H1 (cell line): ENCODE data around the gene SPRYD3. TPM values are rescaled to one million over a fixed set of nuclear protein-coding genes. Genes with fewer than 3 reads are reported as not detected.
A peak's percentile ranks its signal among the peaks of the same experiment; 100 is the strongest.

Experiments
- CTCF ChIA-PET: fragments of 300-600 bp; sonication (Branson Sonifier 250); formaldehyde crosslinking; loops from one replicate; lab custom pipeline; 2021; ENCODE audit not compliant: partially characterized antibody; lab: Charles Lee
- POLR2A ChIA-PET: fragments of 300-600 bp; sonication (Branson Sonifier 250); formaldehyde crosslinking; loops from one replicate; lab custom pipeline; 2021; ENCODE audit warnings: inconsistent platforms; ENCODE audit not compliant: partially characterized antibody; lab: Charles Lee
- DNase-seq, 2 experiments: peaks; one replicate each; pipeline versions ENCODE4 v3.0.0 to v3.0.0-alpha.2; 2010 to 2022; ENCODE audit warnings: low spot score in 2 of 2, low read depth in 1 of 2, mixed read lengths in 1 of 2
- FAIRE-seq: peaks from 2 replicates; lab custom pipeline; 2011; peaks lifted over from hg19 to GRCh38; lab: Jason Lieb, UNC
- H2AFZ ChIP-seq: 2 replicates; pipeline ENCODE4 v1.8.1; 2012; ENCODE audit warnings: low read length, inconsistent platforms
- H2AK5ac ChIP-seq: 2 replicates; pipeline ENCODE4 v1.6.1; 2013; ENCODE audit warnings: low read depth, low read length
- H2BK120ac ChIP-seq: replicated peaks from 2 replicates; pipeline ENCODE3; 2013; ENCODE audit warnings: low read depth, low read length, inconsistent platforms
- H2BK12ac ChIP-seq: 2 replicates; pipeline ENCODE4 v1.6.1; 2013; ENCODE audit warnings: low read depth, low read length
- H2BK15ac ChIP-seq: 2 replicates; pipeline ENCODE4 v1.6.1; 2013; ENCODE audit warnings: low read length
- H2BK20ac ChIP-seq: 2 replicates; pipeline ENCODE4 v1.6.1; 2013; ENCODE audit warnings: low read length
- H2BK5ac ChIP-seq: 2 replicates; pipeline ENCODE4 v1.6.1; 2013; ENCODE audit warnings: low read depth, low read length
- H3K14ac ChIP-seq: 2 replicates; pipeline ENCODE4 v1.6.1; 2013; ENCODE audit warnings: inconsistent platforms; ENCODE audit not compliant: insufficient read length
- H3K18ac ChIP-seq: 2 replicates; pipeline ENCODE4 v1.6.1; 2013; ENCODE audit warnings: low read length; ENCODE audit errors: extremely low read depth
- H3K23ac ChIP-seq: 2 replicates; pipeline ENCODE4 v1.6.1; 2013; ENCODE audit warnings: inconsistent platforms; ENCODE audit not compliant: insufficient read length
- H3K23me2 ChIP-seq: 2 replicates; pipeline ENCODE4 v1.6.1; 2013; ENCODE audit warnings: low read depth, low read length
- H3K27ac ChIP-seq: 2 replicates; pipeline ENCODE4 v1.6.1; 2011; ENCODE audit warnings: low read depth, low read length, inconsistent platforms
- H3K27me3 ChIP-seq, 4 experiments: replicated peaks in 1 of 4; 1 replicate in 1 of 4; 2 replicates in 3 of 4; pipeline versions ENCODE4 v1.6.1 to v1.8.1; 2011 to 2013; ENCODE audit warnings: low read length in 3 of 4, mild to moderate bottlenecking in 3 of 4, inconsistent platforms in 2 of 4, mixed read lengths in 2 of 4, moderate library complexity in 1 of 4; ENCODE audit not compliant: control insufficient read depth in 3 of 4, insufficient read depth in 3 of 4; ENCODE audit errors: extremely low read depth in 1 of 4
- H3K36me3 ChIP-seq, 4 experiments: 2 replicates each; pipeline versions ENCODE4 v1.6.1 to v1.8.1; 2011 to 2013; ENCODE audit warnings: mild to moderate bottlenecking in 4 of 4, low read length in 3 of 4, moderate library complexity in 2 of 4, control low read depth in 1 of 4, inconsistent platforms in 1 of 4; ENCODE audit not compliant: insufficient read depth in 4 of 4, control insufficient read depth in 2 of 4
- H3K4ac ChIP-seq: replicated peaks from 2 replicates; pipeline ENCODE3; 2013; ENCODE audit warnings: low read length, low read depth, mixed read lengths, inconsistent platforms; ENCODE audit not compliant: insufficient read length
- H3K4me1 ChIP-seq, 4 experiments: replicated peaks in 1 of 4; 1 replicate in 1 of 4; 2 replicates in 3 of 4; pipeline versions ENCODE4 v1.6.1 to v1.8.1; 2011 to 2013; ENCODE audit warnings: low read length in 3 of 4, inconsistent platforms in 2 of 4, mixed read lengths in 1 of 4; ENCODE audit not compliant: insufficient read depth in 4 of 4, control insufficient read depth in 3 of 4
- H3K4me2 ChIP-seq, 2 experiments: 2 replicates each; pipeline versions ENCODE4 v1.6.1 to v1.8.1; 2011 to 2013; ENCODE audit warnings: low read depth in 2 of 2, low read length in 2 of 2, control low read depth in 1 of 2, inconsistent platforms in 1 of 2, mild to moderate bottlenecking in 1 of 2; ENCODE audit not compliant: insufficient read depth in 1 of 2
- H3K4me3 ChIP-seq, 4 experiments: fragments of 200-600, 300-600 bp in 1 of 4; sonication (generic), shearing (Covaris generic), sonication (Bioruptor Twin) in 1 of 4; 2 replicates each; pipeline versions ENCODE4 v1.5.1 to v1.8.1; 2011 to 2016; ENCODE audit warnings: low read length in 4 of 4, low read depth in 3 of 4, control low read depth in 2 of 4, inconsistent platforms in 2 of 4, mild to moderate bottlenecking in 2 of 4, mixed read lengths in 1 of 4, moderate library complexity in 1 of 4; ENCODE audit not compliant: insufficient read depth in 2 of 4; ENCODE audit errors: extremely low read depth in 1 of 4
- H3K56ac ChIP-seq: replicated peaks from 2 replicates; pipeline ENCODE3; 2013; ENCODE audit warnings: low read depth, mild to moderate bottlenecking, mixed read lengths, low read length, inconsistent platforms; ENCODE audit not compliant: insufficient read length
- H3K79me1 ChIP-seq: 2 replicates; pipeline ENCODE4 v1.6.1; 2013; ENCODE audit warnings: low read depth, low read length, control low read depth
- H3K79me2 ChIP-seq, 2 experiments: 2 replicates each; pipeline versions ENCODE4 v1.6.1 to v1.8.1; 2012 to 2013; ENCODE audit warnings: low read length in 2 of 2, mild to moderate bottlenecking in 2 of 2, inconsistent platforms in 1 of 2; ENCODE audit not compliant: insufficient read depth in 2 of 2, control insufficient read depth in 1 of 2
- H3K9ac ChIP-seq, 4 experiments: replicated peaks in 1 of 4; 1 replicate in 1 of 4; 2 replicates in 3 of 4; pipeline versions ENCODE4 v1.6.1 to v1.8.1; 2011 to 2013; ENCODE audit warnings: low read depth in 3 of 4, low read length in 3 of 4, control low read depth in 2 of 4, mild to moderate bottlenecking in 2 of 4, moderate library complexity in 2 of 4, inconsistent platforms in 1 of 4; ENCODE audit errors: extremely low read depth in 1 of 4
- H3K9me3 ChIP-seq, 2 experiments: 2 replicates each; pipeline versions ENCODE4 v1.6.1 to v1.8.1; 2012 to 2013; ENCODE audit warnings: mild to moderate bottlenecking in 2 of 2, moderate library complexity in 2 of 2, control low read depth in 1 of 2, inconsistent platforms in 1 of 2, low read depth in 1 of 2, low read length in 1 of 2, mixed read lengths in 1 of 2; ENCODE audit not compliant: insufficient read depth in 2 of 2
- H4K20me1 ChIP-seq, 2 experiments: replicated peaks in 1 of 2; 2 replicates each; pipeline versions ENCODE3 to v1.8.1; 2011 to 2013; ENCODE audit warnings: inconsistent platforms in 2 of 2, low read length in 2 of 2, mild to moderate bottlenecking in 1 of 2; ENCODE audit not compliant: insufficient read depth in 2 of 2, control insufficient read depth in 1 of 2
- H4K5ac ChIP-seq: 2 replicates; pipeline ENCODE4 v1.6.1; 2013; ENCODE audit warnings: low read length, low read depth, mixed read lengths, inconsistent platforms; ENCODE audit not compliant: insufficient read length
- H4K8ac ChIP-seq: 2 replicates; pipeline ENCODE4 v1.8.0; 2013; ENCODE audit warnings: mild to moderate bottlenecking, moderate library complexity, low read length, inconsistent platforms; ENCODE audit not compliant: insufficient read depth; ENCODE audit errors: extremely low read depth
- H4K91ac ChIP-seq: replicated peaks from 2 replicates; pipeline ENCODE3; 2013; ENCODE audit warnings: low read length, mixed read lengths, inconsistent platforms; ENCODE audit not compliant: insufficient read length
- BCL11A ChIP-seq, 2 experiments: IDR thresholded peaks; one replicate each; pipeline ENCODE4 v1.6.1; 2011; ENCODE audit warnings: low read depth in 2 of 2, low read length in 2 of 2, mild to moderate bottlenecking in 2 of 2
- CEBPB ChIP-seq: IDR thresholded peaks from 2 replicates; pipeline ENCODE4 v1.6.1; 2012; ENCODE audit warnings: low read depth, low read length
- CREB1 ChIP-seq: IDR thresholded peaks from 2 replicates; pipeline ENCODE4 v1.6.1; 2012; ENCODE audit warnings: inconsistent platforms
- CTBP2 ChIP-seq: IDR thresholded peaks from 2 replicates; pipeline ENCODE4 v1.7.0; 2011; ENCODE audit warnings: borderline replicate concordance, mild to moderate bottlenecking, moderate library complexity, mixed read lengths, low read length; ENCODE audit not compliant: insufficient read depth, insufficient read length
- EP300 ChIP-seq, 2 experiments: IDR thresholded peaks; 1 replicate in 1 of 2; 2 replicates in 1 of 2; pipeline ENCODE4 v1.6.1; 2011 to 2012; ENCODE audit warnings: low read depth in 2 of 2, low read length in 2 of 2, mild to moderate bottlenecking in 2 of 2, borderline replicate concordance in 1 of 2, inconsistent platforms in 1 of 2, moderate library complexity in 1 of 2
- GABPA ChIP-seq: IDR thresholded peaks from 2 replicates; pipeline ENCODE4 v1.6.1; 2011; ENCODE audit warnings: mild to moderate bottlenecking, low read length, moderate library complexity, borderline replicate concordance; ENCODE audit not compliant: insufficient read depth
- JUN ChIP-seq: IDR thresholded peaks from 2 replicates; pipeline ENCODE4 v1.6.1; 2011; ENCODE audit warnings: low read depth, mild to moderate bottlenecking, improper control_type of control experiment, low read length
- POLR2AphosphoS5 ChIP-seq: IDR thresholded peaks from 2 replicates; pipeline ENCODE4 v1.6.1; 2011; ENCODE audit warnings: low read depth, low read length
- WGBS, 2 experiments: shearing (Covaris generic) in 1 of 2; methylation state at CpG; one replicate each; pipeline versions ENCODE4 v1.1.6 to v1.1.7; 2013 to 2015; ENCODE audit warnings: low lambda C conversion rate in 2 of 2, mixed read lengths in 2 of 2, inconsistent platforms in 1 of 2, low coverage in 1 of 2, missing lambda C conversion rate in 1 of 2; ENCODE audit not compliant: insufficient replicate concordance in 2 of 2, insufficient coverage in 1 of 2, insufficient read length in 1 of 2; ENCODE audit errors: extremely low coverage in 1 of 2, missing lambda C conversion rate in 1 of 2; 5-methylcytosine and 5-hydroxymethylcytosine counted together
- polyA plus RNA-seq, 7 experiments: library from polyadenylated mRNA; depleted of rRNA in 3 of 7; stranded (reverse) in 5 of 7; unstranded in 2 of 7; fragments of >200 nt in 5 of 7; fragments of 200-250 nt in 2 of 7; gene quantifications; 1 replicate in 5 of 7; 2 replicates in 1 of 7; 4 replicates in 1 of 7; pipeline versions ENCODE4 v1.2.1 to v1.2.3, GENCODE V29; 2011 to 2013; ENCODE audit warnings: missing spikeins in 2 of 7, mixed read lengths in 2 of 7
- total RNA-seq: library from RNA; stranded (reverse); fragmentation: NEBNext Ultra II Directional; extraction: Animal tissue kit (Norgen Biotek cat#: 25700); gene quantifications from 2 replicates; pipeline ENCODE4 v1.2.1, GENCODE V29; 2021
- TF ChIP-seq, protein P1 (sequence below), 3 experiments: IDR thresholded peaks; 1 replicate in 2 of 3; 2 replicates in 1 of 3; pipeline versions ENCODE4 v1.5.1 to v1.6.1; 2011; ENCODE audit warnings: low read length in 3 of 3, mild to moderate bottlenecking in 3 of 3, inconsistent platforms in 2 of 3, low read depth in 1 of 3, moderate library complexity in 1 of 3; ENCODE audit not compliant: insufficient read depth in 1 of 3; ENCODE audit errors: control extremely low read depth in 1 of 3

The SPRYD3 gene
- total and polyA plus RNA-seq, 2 of the 8 experiments (the other 6 are each of a cell fraction or from before 2014, with no cell fraction given), result 6.8 to 8.0 TPM

DNA sequence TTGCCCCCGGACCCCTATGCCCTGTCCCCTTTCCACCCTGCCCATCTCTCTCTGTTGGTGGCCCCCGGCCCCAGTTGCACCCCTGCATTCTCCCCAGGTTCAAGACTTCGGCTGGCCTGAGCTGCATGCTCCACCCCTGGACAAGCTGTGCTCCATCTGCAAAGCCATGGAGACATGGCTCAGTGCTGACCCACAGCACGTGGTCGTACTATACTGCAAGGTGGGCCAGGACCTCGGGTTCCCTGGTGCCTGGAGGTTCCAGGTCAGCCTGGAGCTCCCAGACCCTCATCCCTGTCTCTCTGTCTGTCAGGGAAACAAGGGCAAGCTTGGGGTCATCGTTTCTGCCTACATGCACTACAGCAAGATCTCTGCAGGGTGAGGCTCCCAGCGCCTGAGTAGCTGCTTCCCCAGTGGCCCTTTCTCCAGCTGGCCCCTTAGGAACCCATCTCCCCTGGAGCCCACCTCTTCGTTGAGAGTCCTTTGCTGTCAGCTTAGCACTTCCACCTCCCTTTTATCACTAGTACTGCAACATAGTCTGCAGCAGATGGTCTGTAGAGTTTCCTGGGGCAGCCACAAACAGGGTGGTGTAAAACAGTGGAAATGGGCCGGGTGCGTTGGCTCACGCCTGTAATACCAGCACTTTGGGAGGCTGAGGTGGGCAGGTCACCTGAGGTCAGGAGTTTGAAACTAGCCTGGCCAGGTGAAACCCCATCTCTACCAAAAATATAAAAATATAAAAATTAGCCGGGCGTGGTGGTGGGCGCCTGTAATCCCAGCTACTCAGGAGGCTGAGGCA, 23.5 kb downstream of the SPRYD3 start:
- no peak overlapping the region for H3K9ac ChIP-seq
- H4K8ac ChIP-seq, result no peak overlapping the region
- peaks cover 0 to 5% (median 0%) of the 10 kb centered on the region in 4 experiments; a peak in 1 of 8 replicates for H3K36me3 ChIP-seq
- H2BK15ac ChIP-seq, result no peak overlapping the region; the same call in 1 of the 2 replicates
- H2BK12ac ChIP-seq, result peak overlapping the region; percentile 70; the same call in 1 of the 2 replicates
- no peaks in the 10 kb centered on the region for H3K79me2 ChIP-seq
- no peak overlapping the region for H3K18ac ChIP-seq
- H2BK120ac ChIP-seq, result no peak overlapping the region
- peaks cover 12 to 15% of the 10 kb centered on the region in 2 experiments for H4K20me1 ChIP-seq
- H3K79me1 ChIP-seq, result peaks cover 8% of the 10 kb centered on the region; the same call in 1 of the 2 replicates
- H2BK5ac ChIP-seq, result no peak overlapping the region
- H2BK20ac ChIP-seq, result no peak overlapping the region
- H3K23ac ChIP-seq, result no peak overlapping the region
- no peak overlapping the region for H3K27ac ChIP-seq
- H3K56ac ChIP-seq, result no peak overlapping the region
- no peaks in the 10 kb centered on the region for H3K9me3 ChIP-seq
- H4K91ac ChIP-seq, result no peak overlapping the region
- no peak overlapping the region for H2AFZ ChIP-seq
- H3K23me2 ChIP-seq, result peaks cover 8% of the 10 kb centered on the region
- no peak overlapping the region for H3K4me2 ChIP-seq
- FAIRE-seq (no peak), DNase-seq (no peak)
- CTCF ChIA-PET, result interaction anchor here (0.6 to 15.7 kb wide), 11 partner anchors 7 to 290 kb away, joined by 3 to 258 read pairs (median 10); partner anchors contain the start of genes IGFBP6 and TNS2
- 82% methylated on average over 15 of the region's 15 CpGs; no CpG with 5 or more reads in 1 of the 2 experiments for WGBS, 2 experiments
- H3K27me3 ChIP-seq, result peaks cover 0 to 12% (median 4%) of the 10 kb centered on the region in 4 experiments; a peak in 4 of 7 replicates
- no peak overlapping the region for H3K4ac ChIP-seq
- H2AK5ac ChIP-seq, result peak overlapping the region; percentile 89; the same call in 1 of the 2 replicates
- H3K4me1 ChIP-seq, result peaks cover 4 to 17% (median 10%) of the 10 kb centered on the region in 4 experiments
- no peak overlapping the region for H3K14ac ChIP-seq
- TF ChIP-seq BCL11A (IDR thresholded peaks at IDR 0.05; ENCODE audit: low read depth in 2 of 2, low read length in 2 of 2) (no peak), CREB1 (no peak), JUN (no peak), POLR2AphosphoS5 (no peak), EP300 (IDR thresholded peaks at IDR 0.05; ENCODE audit: borderline replicate concordance in 1 of 2, low read depth in 2 of 2, low read length in 2 of 2) (no peak), CTBP2 (no peak), CEBPB (no peak), GABPA (no peak)
- TF ChIP-seq, protein P1, sequence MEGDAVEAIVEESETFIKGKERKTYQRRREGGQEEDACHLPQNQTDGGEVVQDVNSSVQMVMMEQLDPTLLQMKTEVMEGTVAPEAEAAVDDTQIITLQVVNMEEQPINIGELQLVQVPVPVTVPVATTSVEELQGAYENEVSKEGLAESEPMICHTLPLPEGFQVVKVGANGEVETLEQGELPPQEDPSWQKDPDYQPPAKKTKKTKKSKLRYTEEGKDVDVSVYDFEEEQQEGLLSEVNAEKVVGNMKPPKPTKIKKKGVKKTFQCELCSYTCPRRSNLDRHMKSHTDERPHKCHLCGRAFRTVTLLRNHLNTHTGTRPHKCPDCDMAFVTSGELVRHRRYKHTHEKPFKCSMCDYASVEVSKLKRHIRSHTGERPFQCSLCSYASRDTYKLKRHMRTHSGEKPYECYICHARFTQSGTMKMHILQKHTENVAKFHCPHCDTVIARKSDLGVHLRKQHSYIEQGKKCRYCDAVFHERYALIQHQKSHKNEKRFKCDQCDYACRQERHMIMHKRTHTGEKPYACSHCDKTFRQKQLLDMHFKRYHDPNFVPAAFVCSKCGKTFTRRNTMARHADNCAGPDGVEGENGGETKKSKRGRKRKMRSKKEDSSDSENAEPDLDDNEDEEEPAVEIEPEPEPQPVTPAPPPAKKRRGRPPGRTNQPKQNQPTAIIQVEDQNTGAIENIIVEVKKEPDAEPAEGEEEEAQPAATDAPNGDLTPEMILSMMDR (IDR thresholded peaks at IDR 0.05; ENCODE audit: control extremely low read depth in 1 of 3, insufficient read depth in 1 of 3, low read depth in 1 of 3, low read length in 3 of 3), result no peak
- POLR2A ChIA-PET, result interaction anchor here (0.5 to 35.6 kb wide), 5 partner anchors 11 to 254 kb away, joined by 3 to 711 read pairs (median 16); partner anchors contain the start of gene EIF4B
- H3K4me3 ChIP-seq, result no peak overlapping the region
- H4K5ac ChIP-seq, result no peak overlapping the region
